AG08396 (cell line): ENCODE data around the gene PPARD.
"Not testable (repeated sequence)": the region's sequence is repeated elsewhere in the genome, so short reads cannot be mapped to it uniquely, and the experiment has no call there.

Experiments
- DNase-seq: peaks from one replicate; pipeline ENCODE4 v3.0.0; 2012; ENCODE audit warnings: low spot score, mixed read lengths

The PPARD gene

DNA sequence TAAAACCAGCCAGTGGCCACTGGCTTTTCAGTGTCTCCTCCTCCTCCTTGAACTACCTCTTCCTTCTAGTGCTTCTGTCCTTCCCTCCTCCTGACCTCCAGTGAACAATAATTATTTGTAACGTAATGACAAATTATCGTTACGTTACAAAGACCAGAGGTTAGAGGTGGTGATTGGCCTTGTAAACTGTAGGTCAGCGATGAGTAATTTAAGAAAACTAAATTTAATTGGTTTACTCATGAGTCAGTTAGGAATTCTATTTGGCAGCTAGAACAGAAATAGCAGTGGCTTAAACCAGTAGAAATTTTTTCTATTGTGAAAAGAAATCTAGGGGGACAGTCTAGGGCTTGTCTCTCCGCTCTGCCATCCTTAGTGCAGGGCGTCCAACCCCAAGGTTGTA lies 38.8 kb downstream of the PPARD start:
- DNase-seq, result peak; percentile 73

DNA sequence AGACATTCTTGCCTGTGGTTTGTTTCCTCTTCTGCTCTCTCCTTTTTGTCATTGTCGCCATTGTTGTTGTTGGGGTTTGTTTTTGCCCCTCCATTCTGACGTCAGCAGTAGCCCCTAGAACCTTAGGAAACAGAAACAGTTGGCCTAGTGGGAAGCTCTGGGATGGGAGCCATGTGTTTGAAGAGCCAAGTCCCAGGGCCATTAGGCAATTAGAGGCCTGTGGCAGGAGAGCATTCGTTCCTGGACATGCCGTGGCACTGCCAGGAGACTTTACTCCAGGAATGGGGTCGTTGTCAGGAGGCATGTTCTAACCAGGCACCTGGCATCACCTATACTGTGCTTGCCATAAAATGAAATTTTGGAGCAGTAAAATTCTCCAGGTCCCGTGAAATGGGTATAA lies 39.7 kb downstream of the PPARD start:
- no peak for DNase-seq

DNA sequence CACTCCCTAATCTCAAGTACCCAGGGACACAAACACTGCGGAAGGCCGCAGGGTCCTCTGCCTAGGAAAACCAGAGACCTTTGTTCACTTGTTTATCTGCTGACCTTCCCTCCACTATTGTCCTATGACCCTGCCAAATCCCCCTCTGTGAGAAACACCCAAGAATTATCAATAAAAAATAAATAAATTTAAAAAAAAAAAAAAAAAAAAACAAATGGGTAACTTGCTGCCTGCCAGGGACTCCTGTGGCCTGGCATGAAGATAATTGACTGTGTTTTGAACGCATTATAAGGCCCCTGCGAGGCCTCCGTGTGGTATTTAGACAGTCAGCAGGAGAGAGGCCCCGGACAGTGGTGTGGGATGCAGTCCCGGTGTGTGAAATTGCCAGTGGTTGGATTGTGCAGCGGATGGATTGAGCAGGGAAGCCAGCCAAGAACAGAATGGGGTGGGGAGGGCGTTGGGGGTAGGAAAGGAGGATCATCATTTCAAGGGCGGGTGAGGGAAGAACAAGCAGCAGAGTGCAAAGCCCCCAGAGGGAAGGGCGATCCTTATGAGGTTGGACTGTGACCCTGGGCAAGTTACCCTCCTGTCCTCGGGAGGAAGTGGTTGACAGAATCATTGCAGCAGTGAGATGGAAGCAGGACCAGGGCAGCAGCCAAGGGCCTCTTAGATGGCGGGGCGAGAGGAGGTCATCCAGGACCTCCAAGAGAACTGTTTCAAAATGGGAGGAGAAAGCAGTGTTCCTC lies 43.3 kb downstream of the PPARD start:
- DNase-seq, result no peak

DNA sequence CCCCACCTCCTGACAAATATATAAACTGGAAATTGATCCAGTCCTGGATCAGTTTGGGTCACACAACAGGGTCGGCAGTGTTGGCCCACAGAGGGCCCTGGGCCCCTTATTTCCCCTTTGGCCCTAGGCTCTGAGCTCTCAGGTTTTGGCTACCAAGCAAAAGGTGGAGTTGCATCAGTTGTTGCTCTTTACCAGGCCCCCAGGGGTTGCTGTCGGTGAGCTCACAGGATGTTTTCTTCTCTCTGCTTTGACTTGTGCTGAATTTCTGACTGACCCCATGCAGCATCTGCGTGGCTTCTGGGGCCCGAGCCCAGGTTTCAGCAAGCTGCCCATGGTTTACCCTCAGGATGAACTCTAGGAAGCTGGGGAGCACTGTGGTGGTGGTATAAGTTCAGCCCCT lies 44.6 kb downstream of the PPARD start:
- no peak for DNase-seq

DNA sequence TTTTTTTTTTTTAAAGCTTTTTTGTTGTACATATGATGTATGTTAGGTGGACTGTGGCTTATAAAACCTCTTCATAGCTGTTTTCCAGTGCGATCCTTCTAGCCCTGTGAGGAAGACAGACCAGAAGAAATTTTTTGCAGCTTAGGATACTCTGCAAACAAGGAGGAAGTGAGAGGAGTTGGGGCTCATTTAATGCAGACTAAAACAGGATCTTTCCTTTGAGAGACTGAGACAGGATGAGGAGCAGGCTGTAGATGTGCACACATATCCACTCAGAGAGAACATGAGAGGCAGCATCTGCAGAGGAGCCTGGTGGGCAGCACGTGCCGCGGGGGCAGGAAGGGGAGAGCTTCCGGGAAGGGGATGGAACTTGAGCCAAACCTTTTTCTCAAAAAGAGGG lies 45.7 kb downstream of the PPARD start:
- DNase-seq, result no peak

DNA sequence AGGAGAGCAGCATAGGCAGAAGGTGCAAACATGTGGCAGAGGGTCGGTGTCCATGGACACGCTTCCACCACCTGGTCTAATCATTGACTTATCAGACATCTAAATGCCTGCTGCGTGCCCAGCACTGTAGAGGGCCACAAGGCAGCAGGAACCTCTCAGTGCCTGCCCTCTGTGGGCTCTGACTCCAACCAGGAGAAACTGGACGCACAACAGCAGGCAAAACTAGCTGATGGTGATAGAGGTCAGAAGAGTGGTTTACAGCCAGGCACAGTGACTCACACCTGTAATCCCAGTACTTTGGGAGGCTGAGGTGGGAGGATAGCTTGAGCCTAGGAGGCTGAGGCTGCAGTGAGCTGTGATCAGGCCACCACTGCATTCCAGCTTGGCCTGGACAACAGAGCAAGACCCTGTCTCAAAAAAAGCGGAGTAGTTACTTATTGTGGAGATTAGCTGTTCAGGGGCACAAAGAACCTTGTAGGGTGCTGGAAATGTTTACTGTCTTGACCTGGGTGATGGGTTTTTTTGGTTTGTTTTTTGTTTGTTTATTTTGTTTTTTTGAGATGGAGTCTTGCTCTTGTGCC lies 46.5 kb downstream of the PPARD start:
- no peak for DNase-seq

DNA sequence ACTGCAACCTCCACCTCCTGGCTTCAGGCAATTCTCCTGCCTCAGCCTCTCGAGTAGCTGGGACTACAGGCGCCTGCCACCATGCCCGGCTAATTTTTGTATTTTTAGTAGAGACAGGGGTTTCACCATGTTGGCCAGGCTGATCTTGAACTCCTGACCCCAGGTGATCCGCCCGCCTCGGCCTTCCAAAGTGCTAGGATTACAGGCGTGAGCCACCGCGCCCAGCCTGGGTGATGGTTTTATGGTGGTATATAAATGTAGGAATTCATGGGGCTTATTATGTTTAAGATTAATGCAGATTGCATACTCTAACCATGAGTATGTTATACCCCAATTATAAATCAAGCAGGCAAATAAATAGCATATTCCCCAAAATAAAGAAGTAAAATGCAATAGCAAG lies 47.0 kb downstream of the PPARD start:
- DNase-seq, result not testable (repeated sequence)

DNA sequence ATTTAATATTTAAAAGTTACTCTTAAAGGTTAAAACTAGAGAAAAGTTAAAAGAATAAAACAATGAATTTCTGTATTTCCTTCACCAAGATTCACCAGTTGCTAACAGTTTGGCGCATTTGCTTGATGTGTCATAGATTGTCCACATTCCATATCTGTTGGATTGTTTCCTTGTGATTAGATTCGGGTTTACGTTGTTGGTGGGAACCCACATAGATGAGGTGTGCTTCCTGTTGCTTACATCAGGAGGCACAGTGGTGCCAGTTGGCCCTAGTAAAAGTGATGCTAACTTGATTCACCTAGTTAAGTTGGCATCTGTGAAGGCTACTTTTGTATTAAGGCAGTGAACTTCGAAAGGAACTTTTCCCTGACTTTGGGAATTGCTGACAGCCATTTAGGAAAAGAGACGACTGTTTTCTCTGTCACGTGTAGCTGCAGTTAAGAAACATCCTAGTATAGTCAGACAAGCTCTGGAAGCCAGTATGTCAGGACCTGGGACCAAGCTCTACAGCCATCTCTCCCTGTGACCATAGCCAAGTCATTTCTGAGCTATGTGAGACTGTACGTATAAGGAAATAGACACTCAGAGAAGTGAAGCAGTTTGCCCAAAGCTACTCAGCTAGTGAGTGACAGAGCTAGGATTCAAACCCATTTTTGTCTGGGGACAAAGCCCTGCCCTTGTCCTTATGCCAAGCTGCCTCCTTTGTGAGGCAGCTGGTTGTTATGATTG lies 49.0 kb downstream of the PPARD start:
- DNase-seq, result peak; percentile 75

DNA sequence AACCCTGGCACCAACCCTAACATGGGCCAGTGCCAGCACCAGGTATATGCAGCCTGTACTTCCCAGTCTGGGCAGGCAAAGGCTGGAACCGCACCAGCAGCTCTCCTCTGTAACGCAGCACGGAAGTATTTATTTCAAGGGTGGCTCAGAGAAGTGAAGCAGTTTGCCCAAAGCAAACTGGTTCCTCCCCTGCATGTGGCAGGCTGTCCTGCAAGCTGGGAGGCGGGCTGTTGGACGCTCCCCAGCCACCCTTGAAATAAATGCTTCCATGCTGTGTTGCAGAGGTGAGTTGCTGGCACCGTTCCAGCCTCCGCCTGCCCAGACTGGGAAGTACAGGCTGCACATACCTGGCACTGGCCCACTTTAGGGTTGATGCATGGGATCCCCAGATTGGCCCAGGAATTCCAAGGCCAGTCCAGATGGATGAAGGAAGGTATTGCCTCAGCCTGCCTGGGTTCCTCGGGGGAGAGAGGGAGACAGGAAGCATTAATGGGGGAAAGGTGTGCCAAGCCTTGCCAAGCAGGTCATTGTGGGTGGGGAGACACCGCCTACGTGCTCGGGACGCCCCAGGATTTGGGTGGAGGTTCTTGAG lies 49.8 kb downstream of the PPARD start:
- no peak for DNase-seq

DNA sequence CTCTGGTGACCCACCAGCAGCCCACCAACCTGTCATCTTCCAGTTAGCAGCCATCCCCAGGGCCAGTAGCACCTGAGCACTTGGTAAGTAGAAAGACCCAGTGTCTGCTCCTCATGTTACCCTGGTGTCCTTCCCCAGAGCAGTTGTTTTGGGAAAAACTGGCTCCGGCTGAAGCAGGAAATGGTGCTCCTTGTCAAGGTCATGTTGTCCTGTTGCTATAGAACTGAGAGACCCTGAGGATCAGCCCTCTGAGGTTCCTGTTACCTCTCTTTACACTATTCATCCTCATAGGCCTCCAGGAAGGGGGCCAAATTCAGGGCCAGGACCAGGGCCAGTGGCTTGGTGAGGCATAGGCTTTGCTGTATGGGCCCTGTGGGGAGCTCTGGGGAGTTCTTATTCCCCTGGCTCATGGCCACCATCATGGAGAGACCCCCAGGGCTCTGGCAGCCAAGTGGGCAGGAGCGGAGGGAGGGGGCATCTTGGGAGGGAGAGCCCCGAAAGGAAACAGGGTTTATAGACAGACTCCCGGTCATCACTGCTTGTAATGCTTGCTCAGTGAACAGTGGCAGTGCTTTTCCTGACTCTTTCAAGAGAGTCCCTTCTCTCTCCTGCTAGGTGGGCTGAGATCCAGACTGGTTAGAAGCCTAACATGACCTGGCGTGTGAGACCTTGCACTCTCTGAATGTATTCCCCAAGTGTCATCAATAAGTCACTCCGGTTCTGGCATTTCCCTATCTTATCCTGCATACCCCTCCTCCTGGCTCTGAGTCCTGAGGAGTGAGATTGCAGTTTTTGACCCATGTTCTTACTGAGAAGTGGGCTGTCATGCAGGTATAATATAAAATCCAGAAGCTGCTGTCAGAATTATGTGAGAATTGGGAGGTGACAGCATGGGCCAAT lies 50.7 kb downstream of the PPARD start:
- no peak for DNase-seq

DNA sequence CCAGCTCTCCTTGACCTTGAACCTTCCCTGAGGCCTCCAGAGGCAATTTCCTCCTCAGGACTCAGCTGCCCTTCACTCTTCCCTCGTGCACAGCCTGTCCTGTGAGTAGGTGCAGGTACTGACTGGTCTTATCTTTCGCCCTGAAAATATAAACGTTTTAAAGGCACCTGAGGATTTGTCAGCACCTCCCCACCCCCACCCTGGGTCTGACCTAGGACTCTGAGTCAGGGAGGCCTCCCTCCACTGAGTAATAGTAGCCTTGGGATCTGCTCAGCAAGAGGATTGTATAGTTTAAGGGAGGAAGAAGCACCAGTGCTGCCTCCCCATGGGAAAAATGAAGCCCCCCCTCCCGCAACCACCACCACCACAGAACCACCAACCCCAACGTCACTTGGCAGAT lies 54.6 kb downstream of the PPARD start:
- no peak for DNase-seq

DNA sequence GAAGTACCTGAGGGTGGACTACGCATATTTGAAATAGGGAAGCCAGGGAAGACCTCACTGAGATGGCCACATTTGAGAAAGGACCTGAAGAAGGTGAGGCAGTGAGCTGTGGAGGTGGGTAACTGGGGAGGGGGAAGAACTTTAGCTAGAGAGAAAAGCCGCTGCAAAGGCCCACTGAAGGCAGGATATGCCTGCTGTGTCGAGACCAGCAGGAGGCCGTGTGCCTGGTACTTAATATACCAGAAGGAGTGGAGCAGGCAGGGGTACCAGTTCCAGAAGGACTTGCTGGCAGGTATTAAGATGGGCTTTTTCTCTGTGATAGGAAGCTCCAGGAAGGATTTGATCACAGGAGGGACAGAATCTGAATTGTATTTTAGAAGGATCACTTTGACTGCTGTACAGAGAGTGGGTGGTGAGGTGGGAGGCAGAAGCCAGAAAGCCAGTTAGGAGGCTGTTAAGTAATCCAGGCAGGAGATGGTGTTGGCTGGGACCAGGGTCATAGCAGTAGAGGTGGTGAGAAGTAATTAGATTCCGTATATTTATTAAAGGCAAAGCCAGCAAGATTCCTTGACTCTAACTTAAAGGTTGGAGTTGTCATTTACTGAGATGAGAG lies 55.6 kb downstream of the PPARD start:
- DNase-seq, result no peak

DNA sequence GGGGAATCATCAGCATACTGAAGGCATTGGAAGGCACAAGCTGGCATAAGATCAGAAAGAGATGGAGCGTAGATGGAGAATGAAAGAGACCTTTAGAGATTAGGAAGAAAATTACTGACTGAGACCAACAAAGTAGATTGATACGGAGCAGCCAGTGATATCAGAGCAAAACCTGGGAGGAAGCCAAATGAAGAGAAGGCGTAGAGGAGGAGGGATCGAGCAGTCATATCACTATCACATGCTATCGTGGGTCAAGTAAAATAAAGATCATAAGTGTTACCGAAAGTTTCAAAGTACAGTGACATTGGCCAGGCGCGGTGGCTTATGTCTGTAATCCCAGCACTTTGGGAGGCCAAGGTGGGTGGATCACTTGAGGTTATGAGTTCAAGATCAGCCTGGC lies 56.2 kb downstream of the PPARD start:
- no peak for DNase-seq

DNA sequence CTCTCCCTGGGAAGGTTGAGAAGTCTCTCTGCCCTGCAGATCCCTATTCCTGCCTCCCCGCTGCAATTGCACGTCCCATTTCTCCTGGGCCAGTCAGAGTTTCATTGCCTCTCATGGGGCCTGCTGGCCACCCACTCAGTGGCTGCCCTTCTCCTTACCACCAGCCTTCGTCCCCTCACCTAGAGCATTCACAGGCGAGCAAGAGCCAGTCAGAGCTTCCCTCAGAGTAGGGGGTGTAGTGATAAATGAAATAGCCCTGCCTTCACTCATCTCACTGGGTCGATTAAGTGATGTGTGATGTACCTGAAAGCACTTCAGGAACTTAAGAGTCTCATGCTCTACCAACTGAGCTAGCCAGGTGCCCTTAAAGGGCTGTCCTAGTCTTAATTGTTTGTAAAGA lies 57.8 kb downstream of the PPARD start:
- DNase-seq, result no peak

DNA sequence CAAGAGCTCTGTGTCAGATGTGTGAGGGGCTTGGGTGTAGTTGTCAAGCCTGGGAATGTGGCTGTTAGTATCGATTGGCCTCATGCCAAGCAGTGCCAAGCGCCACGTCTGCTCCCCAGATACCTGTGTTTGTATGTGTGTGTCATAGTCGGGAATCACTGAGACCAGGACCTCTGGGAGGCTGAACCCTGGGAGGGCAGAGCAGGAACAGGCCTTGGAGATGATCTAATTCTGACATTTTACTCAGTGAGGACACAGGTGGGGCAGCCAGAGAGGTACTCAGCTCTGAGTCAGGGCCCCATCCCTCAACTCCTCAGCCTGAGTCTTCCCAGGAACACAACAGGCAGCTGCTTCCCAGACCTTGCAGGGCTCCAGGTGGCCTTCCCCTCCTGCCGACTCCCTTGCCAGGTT lies 58.5 kb downstream of the PPARD start:
- DNase-seq, result no peak

DNA sequence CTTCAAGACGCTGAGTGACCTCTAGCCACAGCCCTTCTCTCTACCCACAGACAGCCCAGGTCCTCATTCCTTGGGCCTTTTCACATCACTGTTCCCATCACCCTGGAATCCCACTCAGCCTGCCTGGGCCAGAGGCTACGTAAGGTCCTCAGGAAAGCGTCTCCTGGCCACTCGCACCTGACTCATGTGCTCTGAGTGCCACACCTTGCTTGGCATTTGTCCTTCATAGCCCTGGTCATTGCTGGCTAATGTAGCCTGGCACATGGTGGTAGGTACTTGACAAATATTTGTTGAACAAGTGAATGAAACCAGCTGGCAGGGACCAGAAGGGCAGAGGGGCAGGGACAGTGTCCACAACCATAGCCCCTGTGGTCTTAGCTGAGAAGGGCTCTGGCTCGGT lies 59.2 kb downstream of the PPARD start:
- no peak for DNase-seq

DNA sequence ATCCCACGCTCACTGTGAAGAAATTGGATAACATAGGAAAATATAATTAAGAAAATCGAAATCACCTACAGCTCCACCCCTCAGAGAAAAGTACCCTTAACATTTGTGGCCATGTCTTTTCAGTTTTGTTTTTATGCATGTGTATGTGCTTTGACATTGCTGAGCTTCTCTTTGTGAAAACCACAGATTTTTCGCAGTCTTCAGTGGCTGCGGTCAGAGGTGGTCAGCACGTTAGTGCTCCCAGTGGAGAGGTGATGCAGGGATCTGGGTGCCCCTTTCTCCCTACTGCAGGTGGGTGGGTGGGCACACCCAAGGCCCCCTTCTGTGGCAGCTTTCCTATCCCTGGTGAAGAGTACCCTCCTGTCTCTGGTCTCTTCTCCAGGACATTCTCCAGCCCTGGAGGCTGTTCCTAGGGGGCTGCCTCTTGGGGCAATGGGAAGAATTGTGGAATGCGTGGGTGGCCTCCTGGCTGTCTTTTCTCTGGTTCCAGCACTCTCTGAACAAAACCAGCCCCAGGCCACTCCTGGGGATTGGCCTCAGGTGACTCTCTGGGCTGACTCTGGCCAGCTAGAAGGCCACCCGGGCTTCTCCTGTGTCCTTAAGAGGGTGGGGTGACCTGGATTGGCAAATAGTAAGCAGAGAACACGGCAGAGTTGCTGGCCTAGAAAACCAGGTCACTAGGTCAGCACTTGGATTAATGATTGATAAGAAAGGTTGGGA lies 59.9 kb downstream of the PPARD start:
- DNase-seq, result no peak

DNA sequence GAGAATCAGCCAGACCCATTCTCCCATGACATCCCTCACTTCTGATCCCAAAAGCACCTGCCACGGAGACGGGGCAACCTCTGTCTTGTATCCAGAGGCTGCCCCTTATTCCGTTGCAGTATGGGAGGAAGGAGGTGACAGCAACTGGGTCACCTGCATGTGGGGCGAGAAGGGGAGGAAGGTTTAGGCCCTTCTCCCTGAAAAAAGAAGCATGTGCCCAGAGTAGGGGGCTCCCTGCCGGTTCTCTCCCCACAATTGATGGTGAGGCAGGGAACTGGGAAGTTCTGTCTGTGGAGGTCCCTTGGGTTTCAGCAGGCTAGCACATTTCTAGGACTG lies 60.5 kb downstream of the PPARD start:
- no peak for DNase-seq

DNA sequence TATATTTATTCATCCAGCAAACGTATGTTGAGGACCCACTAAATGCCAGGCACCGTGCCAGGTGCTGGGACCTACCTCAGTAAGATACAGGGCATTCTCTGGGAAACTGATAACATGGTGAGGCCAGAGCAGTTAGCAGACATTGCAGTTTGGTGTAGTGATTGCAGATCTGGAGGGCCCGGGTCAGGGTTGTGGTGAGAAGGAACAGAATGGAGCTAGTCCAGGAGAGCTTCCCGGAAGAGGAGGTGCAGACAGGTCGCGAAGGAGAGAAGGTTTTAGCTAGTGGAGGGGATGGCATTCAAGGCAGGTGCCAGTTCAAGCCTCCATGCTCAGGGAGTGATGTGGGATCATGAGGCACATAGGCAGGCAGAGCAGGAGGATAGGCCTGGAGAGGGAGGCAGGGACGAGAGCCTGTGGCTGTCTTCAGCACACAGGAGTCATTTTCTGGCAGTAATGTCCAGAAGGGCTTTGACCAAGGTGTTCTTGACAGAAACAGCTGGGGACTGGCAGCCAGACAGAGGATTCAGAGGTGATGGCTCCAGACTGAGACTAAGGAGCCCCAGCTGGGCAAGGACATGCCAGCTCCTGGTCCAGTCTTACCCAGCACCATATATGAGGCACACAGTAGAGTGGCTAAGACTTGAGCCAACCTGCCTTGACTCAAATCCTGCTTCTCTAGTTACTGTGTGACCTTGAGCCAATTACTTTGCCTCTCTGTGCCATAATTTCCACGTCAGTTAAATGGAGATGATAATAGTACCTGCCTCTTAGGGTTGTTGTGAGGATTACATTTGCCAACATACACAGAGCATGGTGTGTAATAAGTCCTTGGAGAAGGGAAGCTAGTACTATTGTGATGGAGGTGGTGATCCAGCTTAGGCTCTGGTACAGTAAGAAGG lies 61.4 kb downstream of the PPARD start:
- no peak for DNase-seq
